ENCODE measurements around the gene GAL.

Gene GAL

GRCh38 chr11:68659158-68659921, 25.0 kb upstream of the GAL start:
- FAIRE-seq = no peak

GRCh38 chr11:68660066-68660810, 24.1 kb upstream of the GAL start:
- FAIRE-seq = no peak

GRCh38 chr11:68661014-68661413, 23.3 kb upstream of the GAL start:
- no peak for FAIRE-seq

- no peak for FAIRE-seq
Observed at GRCh38 chr11:68661697-68662603, 22.4 kb upstream of the GAL start.

- no peak for FAIRE-seq
Observed at GRCh38 chr11:68663482-68664010, 20.8 kb upstream of the GAL start.

- no peak for FAIRE-seq
Observed at GRCh38 chr11:68664141-68664540, 20.2 kb upstream of the GAL start.

GRCh38 chr11:68664906-68665305, 19.4 kb upstream of the GAL start:
- no peak for FAIRE-seq

- FAIRE-seq = no peak
Observed at GRCh38 chr11:68665436-68665835, 18.9 kb upstream of the GAL start.

GRCh38 chr11:68666849-68667248, 17.5 kb upstream of the GAL start:
- no peak for FAIRE-seq

- FAIRE-seq = no peak
Observed at GRCh38 chr11:68667511-68668500, 16.5 kb upstream of the GAL start.

GRCh38 chr11:68669301-68670090, 14.8 kb upstream of the GAL start:
- no peak for FAIRE-seq

GRCh38 chr11:68670208-68670992, 13.9 kb upstream of the GAL start:
- FAIRE-seq = no peak

GRCh38 chr11:68673306-68673945, 10.9 kb upstream of the GAL start:
- no peak for FAIRE-seq

GRCh38 chr11:68673991-68674390, 10.4 kb upstream of the GAL start:
- FAIRE-seq = no peak

GRCh38 chr11:68674461-68674860, 9.9 kb upstream of the GAL start:
- no peak for FAIRE-seq

GRCh38 chr11:68677432-68677831, 6.9 kb upstream of the GAL start:
- FAIRE-seq = no peak

- no peak for FAIRE-seq
Observed at GRCh38 chr11:68678031-68678441, 6.3 kb upstream of the GAL start.

GRCh38 chr11:68680541-68681231, 3.7 kb upstream of the GAL start:
- FAIRE-seq = no peak

- FAIRE-seq = no peak
Observed at GRCh38 chr11:68682531-68682961, 1.8 kb upstream of the GAL start.

Measured in islet of Langerhans (tissue), 1 donor.